CMK (cell line): Measurements from ENCODE around the gene CCT3.
"Not testable (repeated sequence)": the region's sequence is repeated elsewhere in the genome, so short reads cannot be mapped to it uniquely, and the experiment has no call there.

ENCODE experiments used
- DNase-seq: peaks from one replicate; pipeline ENCODE4 v3.0.0-alpha.2; 2010; ENCODE audit warnings: low read depth

CCT3 gene

GRCh38 chr1:156338180-156338976 is at the start of gene CCT3, which contains the start of gene TSACC:
CCT3 (minus strand) TSS chr1:156338292; CDS start chr1:156338184, 108 bp downstream.
TSACC (plus strand) TSS chr1:156338526; CDS start chr1:156339758, 1,232 bp downstream.
- DNase-seq, result peak; percentile 100

GRCh38 chr1:156387870-156388173 is 49.7 kb upstream of the CCT3 start:
- DNase-seq, result no peak

- DNase-seq, result no peak
These were observed 49.1 kb upstream of the CCT3 start for GRCh38 chr1:156386949-156387869.

- DNase-seq, result no peak
These were observed 48.2 kb upstream of the CCT3 start for GRCh38 chr1:156386134-156386901.

GRCh38 chr1:156385534-156386031 is 47.5 kb upstream of the CCT3 start:
- peak; percentile 56 for DNase-seq

GRCh38 chr1:156384658-156385057 is 46.6 kb upstream of the CCT3 start:
- DNase-seq, result no peak

- DNase-seq, result no peak
These were observed 45.9 kb upstream of the CCT3 start for GRCh38 chr1:156384007-156384406.

- peak; percentile 25 for DNase-seq
These were observed 44.9 kb upstream of the CCT3 start for GRCh38 chr1:156383023-156383422.

- DNase-seq, result no peak
These were observed 44.5 kb upstream of the CCT3 start for GRCh38 chr1:156382561-156382960.

- DNase-seq, result no peak
These were observed 41.5 kb upstream of the CCT3 start for GRCh38 chr1:156379420-156380165.

GRCh38 chr1:156378557-156378956 is 40.5 kb upstream of the CCT3 start:
- DNase-seq, result no peak

- DNase-seq, result no peak
These were observed 39.1 kb upstream of the CCT3 start for GRCh38 chr1:156376958-156377919.

- no peak for DNase-seq
These were observed 38.1 kb upstream of the CCT3 start for GRCh38 chr1:156376146-156376545.

- DNase-seq, result no peak
These were observed 35.5 kb upstream of the CCT3 start for GRCh38 chr1:156373546-156373945.

GRCh38 chr1:156372876-156373275 is 34.8 kb upstream of the CCT3 start:
- no peak for DNase-seq

- no peak for DNase-seq
These were observed 34.1 kb upstream of the CCT3 start for GRCh38 chr1:156372265-156372586.

GRCh38 chr1:156371553-156372264 is 33.6 kb upstream of the CCT3 start:
- no peak for DNase-seq

GRCh38 chr1:156369685-156370286 is 31.7 kb upstream of the CCT3 start:
- not testable (repeated sequence) for DNase-seq
